ENCODE measurements around the gene CYBB.

The CYBB gene

GRCh38 chrX:37816766-37817165 lies 36.9 kb downstream of the CYBB start:
- TF ChIP-seq POLR2AphosphoS5 (IDR thresholded peaks at IDR 0.05; ENCODE audit: low read depth, low read length) (no peak), POLR2A (IDR thresholded peaks at IDR 0.05; ENCODE audit: low read depth, low read length) (no peak), TAF1 (IDR thresholded peaks at IDR 0.05; ENCODE audit: borderline replicate concordance, low read depth, low read length) (no peak)
- no peak for FAIRE-seq

DNA sequence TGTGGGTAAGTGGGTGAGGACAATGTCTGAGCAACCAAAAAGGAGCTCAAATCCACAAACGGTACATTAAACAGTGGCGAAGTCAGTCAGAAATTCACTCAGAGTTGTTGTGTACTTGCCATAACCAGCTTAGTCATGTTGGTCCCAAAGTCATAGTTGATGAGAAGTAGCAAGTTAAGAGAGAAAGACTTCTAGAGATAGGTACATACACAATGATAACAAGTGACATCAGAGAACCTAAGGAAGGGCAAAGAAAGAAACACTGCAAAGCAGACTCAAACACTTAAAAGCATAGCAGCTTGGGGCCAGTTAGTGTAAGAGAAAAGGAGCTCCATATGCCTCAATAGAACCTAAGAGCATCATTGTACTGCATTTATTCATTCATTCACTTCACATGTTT lies 37.3 kb downstream of the CYBB start:
- FAIRE-seq (peak; percentile 94), DNase-seq (ENCODE audit: insufficient read length) (no peak)
- TF ChIP-seq POLR2AphosphoS5 (IDR thresholded peaks at IDR 0.05; ENCODE audit: low read depth, low read length) (no peak), TAF1 (IDR thresholded peaks at IDR 0.05; ENCODE audit: borderline replicate concordance, low read depth, low read length) (no peak), POLR2A (IDR thresholded peaks at IDR 0.05; ENCODE audit: low read depth, low read length) (no peak)

More at GRCh38 chrX:37816766-37817165, 36.9 kb downstream of the CYBB start:
- no peak for DNase-seq (ENCODE audit: insufficient read length)

GRCh38 chrX:37817579-37817978 lies 37.7 kb downstream of the CYBB start:
- DNase-seq (ENCODE audit: insufficient read length): no peak
- TF ChIP-seq POLR2AphosphoS5 (IDR thresholded peaks at IDR 0.05; ENCODE audit: low read depth, low read length): no peak
- TF ChIP-seq POLR2A (IDR thresholded peaks at IDR 0.05; ENCODE audit: low read depth, low read length): no peak
- TF ChIP-seq TAF1 (IDR thresholded peaks at IDR 0.05; ENCODE audit: borderline replicate concordance, low read depth, low read length): no peak

DNA sequence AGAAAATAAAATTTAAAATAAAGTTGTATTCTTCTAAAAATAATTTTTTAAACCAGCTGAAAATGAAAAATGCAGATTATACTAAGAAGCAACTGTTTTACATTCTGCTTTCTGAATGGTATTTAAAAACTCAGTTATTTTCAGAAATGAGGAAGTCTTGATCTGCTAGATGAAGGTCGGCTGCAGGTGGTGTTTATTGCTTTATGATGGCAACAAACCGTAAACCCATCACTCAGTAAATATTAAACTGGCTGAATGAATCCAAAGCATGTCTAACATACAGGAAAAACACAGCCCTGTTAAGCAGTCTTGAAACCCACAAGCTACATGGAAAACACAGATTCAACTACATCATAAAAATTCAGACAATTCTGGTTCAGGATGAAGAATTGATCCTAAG lies 38.2 kb downstream of the CYBB start:
- DNase-seq (ENCODE audit: insufficient read length) (no peak), FAIRE-seq (peak; percentile 88)
- no peak for TF ChIP-seq POLR2A (IDR thresholded peaks at IDR 0.05; ENCODE audit: low read depth, low read length)
- no peak for TF ChIP-seq POLR2AphosphoS5 (IDR thresholded peaks at IDR 0.05; ENCODE audit: low read depth, low read length)
- no peak for TF ChIP-seq TAF1 (IDR thresholded peaks at IDR 0.05; ENCODE audit: borderline replicate concordance, low read depth, low read length)

More at GRCh38 chrX:37817579-37817978, 37.7 kb downstream of the CYBB start:
- FAIRE-seq: no peak

GRCh38 chrX:37820646-37821045 lies 40.8 kb downstream of the CYBB start:
- TF ChIP-seq TAF1 (IDR thresholded peaks at IDR 0.05; ENCODE audit: borderline replicate concordance, low read depth, low read length) (no peak), POLR2AphosphoS5 (IDR thresholded peaks at IDR 0.05; ENCODE audit: low read depth, low read length) (no peak), POLR2A (IDR thresholded peaks at IDR 0.05; ENCODE audit: low read depth, low read length) (no peak)
- DNase-seq (ENCODE audit: insufficient read length) (no peak), FAIRE-seq (no peak)

GRCh38 chrX:37824491-37825214 lies 44.8 kb downstream of the CYBB start:
- TF ChIP-seq POLR2AphosphoS5 (IDR thresholded peaks at IDR 0.05; ENCODE audit: low read depth, low read length): no peak
- no peak for TF ChIP-seq POLR2A (IDR thresholded peaks at IDR 0.05; ENCODE audit: low read depth, low read length)
- no peak for TF ChIP-seq TAF1 (IDR thresholded peaks at IDR 0.05; ENCODE audit: borderline replicate concordance, low read depth, low read length)
- DNase-seq (ENCODE audit: insufficient read length) (no peak), FAIRE-seq (peak; percentile 51)

- FAIRE-seq (peak; percentile 98), DNase-seq (ENCODE audit: insufficient read length) (no peak)
- TF ChIP-seq POLR2A (IDR thresholded peaks at IDR 0.05; ENCODE audit: low read depth, low read length) (no peak), TAF1 (IDR thresholded peaks at IDR 0.05; ENCODE audit: borderline replicate concordance, low read depth, low read length) (no peak), POLR2AphosphoS5 (IDR thresholded peaks at IDR 0.05; ENCODE audit: low read depth, low read length) (no peak)
These were observed 45.5 kb downstream of the CYBB start for GRCh38 chrX:37825215-37825842.

DNA sequence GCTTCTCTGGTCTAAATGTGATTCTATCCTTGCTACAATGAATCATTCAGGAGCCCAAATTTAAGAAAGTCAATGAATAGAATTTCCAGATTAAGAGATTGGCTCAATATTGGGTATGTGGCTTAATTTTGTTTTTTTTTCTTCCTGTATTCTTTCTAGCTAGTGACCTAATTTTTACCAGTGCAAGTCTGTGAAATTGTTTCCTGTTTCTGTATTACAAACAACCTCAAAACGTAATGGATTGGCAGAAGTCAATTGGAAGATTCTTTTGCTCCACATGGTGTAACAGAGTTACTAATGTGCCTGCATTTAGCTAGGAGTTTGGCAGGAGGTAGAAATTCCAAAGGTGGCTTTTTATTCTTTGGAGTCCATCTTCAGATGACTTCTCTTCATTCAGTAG lies 49.9 kb downstream of the CYBB start:
- no peak for TF ChIP-seq TAF1 (IDR thresholded peaks at IDR 0.05; ENCODE audit: borderline replicate concordance, low read depth, low read length)
- no peak for TF ChIP-seq POLR2AphosphoS5 (IDR thresholded peaks at IDR 0.05; ENCODE audit: low read depth, low read length)
- TF ChIP-seq POLR2A (IDR thresholded peaks at IDR 0.05; ENCODE audit: low read depth, low read length): no peak
- DNase-seq (ENCODE audit: insufficient read length) (no peak), FAIRE-seq (no peak)

- TF ChIP-seq POLR2A (IDR thresholded peaks at IDR 0.05; ENCODE audit: low read depth, low read length) (no peak), TAF1 (IDR thresholded peaks at IDR 0.05; ENCODE audit: borderline replicate concordance, low read depth, low read length) (no peak), POLR2AphosphoS5 (IDR thresholded peaks at IDR 0.05; ENCODE audit: low read depth, low read length) (no peak)
- DNase-seq (ENCODE audit: insufficient read length): no peak
- FAIRE-seq: no peak
These were observed 50.5 kb downstream of the CYBB start for GRCh38 chrX:37830371-37830770.

DNA sequence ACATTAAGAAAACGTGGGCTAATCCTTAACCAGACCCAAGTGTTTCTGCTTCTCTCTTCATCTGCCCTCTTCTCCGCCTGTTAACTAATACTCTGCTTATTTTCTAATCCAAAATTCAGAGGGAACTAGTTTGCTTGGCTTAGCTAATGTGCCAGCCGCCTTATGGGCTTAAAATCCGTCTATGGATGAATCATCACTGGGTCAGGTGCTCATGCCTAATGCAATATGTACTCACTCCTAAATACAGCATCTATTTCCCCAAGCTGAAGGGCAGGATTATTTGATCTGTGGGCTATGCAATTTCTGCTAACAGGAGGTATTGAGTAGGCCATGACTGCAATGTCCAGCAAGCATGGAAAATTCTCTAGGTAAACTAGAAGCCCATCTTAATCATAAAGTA lies 55.1 kb downstream of the CYBB start:
- TF ChIP-seq POLR2A (IDR thresholded peaks at IDR 0.05; ENCODE audit: low read depth, low read length): no peak
- no peak for TF ChIP-seq TAF1 (IDR thresholded peaks at IDR 0.05; ENCODE audit: borderline replicate concordance, low read depth, low read length)
- no peak for TF ChIP-seq POLR2AphosphoS5 (IDR thresholded peaks at IDR 0.05; ENCODE audit: low read depth, low read length)
- FAIRE-seq (peak; percentile 50), DNase-seq (ENCODE audit: insufficient read length) (no peak)

DNA sequence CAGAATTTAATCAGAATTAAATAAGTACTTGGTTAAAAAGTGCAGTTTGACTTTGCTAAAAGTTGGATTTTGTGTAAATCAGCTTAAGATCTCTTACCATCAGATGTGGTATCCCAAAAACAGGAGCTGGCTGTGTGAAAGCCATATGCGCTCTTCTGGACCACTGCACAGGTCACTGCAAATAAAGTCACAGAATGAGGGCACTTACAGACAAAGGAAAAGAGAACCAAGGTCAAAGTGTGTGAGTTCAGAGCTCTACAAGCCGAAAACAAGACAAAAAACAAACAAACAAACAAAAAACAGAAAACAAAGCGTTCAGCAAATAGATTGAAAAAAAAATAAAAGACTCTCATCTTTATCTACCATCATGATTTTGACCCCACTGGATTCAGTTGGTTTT lies 61.1 kb downstream of the CYBB start:
- TF ChIP-seq TAF1 (IDR thresholded peaks at IDR 0.05; ENCODE audit: borderline replicate concordance, low read depth, low read length) (no peak), POLR2AphosphoS5 (IDR thresholded peaks at IDR 0.05; ENCODE audit: low read depth, low read length) (no peak), POLR2A (IDR thresholded peaks at IDR 0.05; ENCODE audit: low read depth, low read length) (no peak)
- DNase-seq (ENCODE audit: insufficient read length) (no peak), FAIRE-seq (no peak)

DNA sequence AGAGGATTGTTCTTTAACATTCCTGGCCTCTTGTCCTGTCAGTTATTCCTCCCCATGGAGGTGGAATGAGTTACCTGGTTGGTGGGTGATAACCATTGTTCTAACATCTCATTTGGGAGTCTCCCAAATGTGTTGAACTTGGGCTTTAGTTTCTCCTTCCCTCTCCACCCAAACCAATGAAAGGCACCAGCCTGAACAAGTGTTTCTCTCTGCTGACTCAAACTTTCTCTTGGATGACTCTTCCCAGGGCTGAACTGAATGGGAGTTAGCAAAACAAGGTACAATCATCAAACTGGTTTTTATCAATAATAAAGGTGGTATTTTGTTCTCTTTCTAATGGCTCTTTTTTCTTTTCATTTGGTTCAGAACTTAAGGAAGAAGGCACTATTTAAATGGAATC lies 64.8 kb downstream of the CYBB start:
- TF ChIP-seq POLR2A (IDR thresholded peaks at IDR 0.05; ENCODE audit: low read depth, low read length) (no peak), POLR2AphosphoS5 (IDR thresholded peaks at IDR 0.05; ENCODE audit: low read depth, low read length) (no peak), TAF1 (IDR thresholded peaks at IDR 0.05; ENCODE audit: borderline replicate concordance, low read depth, low read length) (no peak)
- FAIRE-seq (no peak), DNase-seq (ENCODE audit: insufficient read length) (no peak)
